Measurements from ENCODE around the gene SCN1B. TPM values are rescaled to one million over a fixed set of nuclear protein-coding genes. Genes with fewer than 3 reads are reported as not detected.

SCN1B gene
- total and polyA plus RNA-seq, 2 of the 13 experiments (the other 11 are each of a cell fraction or from before 2014, with no cell fraction given), result 2.7 to 20.1 TPM

GRCh38 chr19:35043906-35044305 lies 13.6 kb downstream of the SCN1B start (continued):
- TF ChIP-seq YEATS4 (CRISPR knock-in tag; IDR thresholded peaks at IDR 0.05; ENCODE audit: borderline replicate concordance) (no peak), HMG20B (CRISPR knock-in tag; conservative IDR thresholded peaks at IDR 0.05) (no peak), KIAA2018 (CRISPR knock-in tag; IDR thresholded peaks at IDR 0.05; ENCODE audit: borderline replicate concordance) (no peak), ZNF235 (CRISPR knock-in tag; IDR thresholded peaks at IDR 0.05; ENCODE audit: borderline replicate concordance) (0 out of 2 replicates have a peak, but pooled peaks have one; percentile 38), REXO4 (CRISPR knock-in tag; IDR thresholded peaks at IDR 0.05; ENCODE audit: borderline replicate concordance) (no peak), SPEN (CRISPR knock-in tag; IDR thresholded peaks at IDR 0.05; ENCODE audit: low read depth) (peak; percentile 16; the same call in 1 of the 2 replicates), ZEB1 (IDR thresholded peaks at IDR 0.05; ENCODE audit: insufficient replicate concordance, low read depth) (no peak), KLF15 (CRISPR knock-in tag; IDR thresholded peaks at IDR 0.05; ENCODE audit: borderline replicate concordance) (no peak), NPAS2 (CRISPR knock-in tag; IDR thresholded peaks at IDR 0.05; ENCODE audit: borderline replicate concordance) (no peak), NR3C1 (CRISPR knock-in tag; IDR thresholded peaks at IDR 0.05) (no peak), MAZ (IDR thresholded peaks at IDR 0.05; ENCODE audit: borderline replicate concordance, low read depth, low read length) (no peak), MAZ (CRISPR knock-in tag; IDR thresholded peaks at IDR 0.05; ENCODE audit: low read depth) (no peak), EHMT2 (IDR thresholded peaks at IDR 0.05; ENCODE audit: borderline replicate concordance, low read depth, low read length) (no peak), ZBTB7A (CRISPR knock-in tag; IDR thresholded peaks at IDR 0.05) (no peak), PITX1 (CRISPR knock-in tag; IDR thresholded peaks at IDR 0.05) (no peak), PHF21A (CRISPR knock-in tag; IDR thresholded peaks at IDR 0.05) (no peak), SIX4 (CRISPR knock-in tag; IDR thresholded peaks at IDR 0.05) (no peak), ZNF441 (CRISPR knock-in tag; IDR thresholded peaks at IDR 0.05; ENCODE audit: borderline replicate concordance) (no peak)
- TF ChIP-seq, protein P1, sequence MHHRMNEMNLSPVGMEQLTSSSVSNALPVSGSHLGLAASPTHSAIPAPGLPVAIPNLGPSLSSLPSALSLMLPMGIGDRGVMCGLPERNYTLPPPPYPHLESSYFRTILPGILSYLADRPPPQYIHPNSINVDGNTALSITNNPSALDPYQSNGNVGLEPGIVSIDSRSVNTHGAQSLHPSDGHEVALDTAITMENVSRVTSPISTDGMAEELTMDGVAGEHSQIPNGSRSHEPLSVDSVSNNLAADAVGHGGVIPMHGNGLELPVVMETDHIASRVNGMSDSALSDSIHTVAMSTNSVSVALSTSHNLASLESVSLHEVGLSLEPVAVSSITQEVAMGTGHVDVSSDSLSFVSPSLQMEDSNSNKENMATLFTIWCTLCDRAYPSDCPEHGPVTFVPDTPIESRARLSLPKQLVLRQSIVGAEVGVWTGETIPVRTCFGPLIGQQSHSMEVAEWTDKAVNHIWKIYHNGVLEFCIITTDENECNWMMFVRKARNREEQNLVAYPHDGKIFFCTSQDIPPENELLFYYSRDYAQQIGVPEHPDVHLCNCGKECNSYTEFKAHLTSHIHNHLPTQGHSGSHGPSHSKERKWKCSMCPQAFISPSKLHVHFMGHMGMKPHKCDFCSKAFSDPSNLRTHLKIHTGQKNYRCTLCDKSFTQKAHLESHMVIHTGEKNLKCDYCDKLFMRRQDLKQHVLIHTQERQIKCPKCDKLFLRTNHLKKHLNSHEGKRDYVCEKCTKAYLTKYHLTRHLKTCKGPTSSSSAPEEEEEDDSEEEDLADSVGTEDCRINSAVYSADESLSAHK (CRISPR knock-in tag; IDR thresholded peaks at IDR 0.05; ENCODE audit: borderline replicate concordance), result no peak
- TF ChIP-seq, protein P2, sequence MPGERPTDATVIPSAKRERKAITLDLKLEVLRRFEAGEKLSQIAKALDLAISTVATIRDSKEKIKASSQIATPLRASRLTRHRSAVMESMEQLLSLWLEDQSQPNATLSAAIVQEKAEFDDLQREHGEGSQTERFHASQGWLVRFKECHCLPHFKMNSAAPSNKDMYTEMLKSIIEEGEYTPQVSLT (CRISPR knock-in tag; IDR thresholded peaks at IDR 0.05; ENCODE audit: borderline replicate concordance, low read depth), result no peak
